ENCODE results near the gene ARCN1. TPM values are rescaled to one million over a fixed set of nuclear protein-coding genes. Genes with fewer than 3 reads are reported as not detected.
A peak's percentile ranks its signal among the peaks of the same experiment; 100 is the strongest.

The ARCN1 gene
- total and polyA plus RNA-seq, 4 donors: 67.6 to 170 (median 98.3) TPM

- Histone ChIP-seq H3K27me3 (ENCODE audit: control insufficient read depth in 1 of 2, insufficient read depth in 2 of 2, low read length in 1 of 2) (no peaks in the 10 kb centered on the region), H3K4me1 (ENCODE audit: control insufficient read depth in 1 of 2, insufficient read depth in 2 of 2, low read length in 2 of 2) (no peaks in the 10 kb centered on the region), H3K27ac (ENCODE audit: low read depth in 1 of 2, low read length in 2 of 2) (peak overlapping the region in 1 of 2 donors; percentile 7), H3K9me3 (ENCODE audit: control insufficient read depth, low read length) (no peaks in the 10 kb centered on the region), H3K4me3 (ENCODE audit: low read length in 2 of 2) (no peak overlapping the region), H3K36me3 (ENCODE audit: control insufficient read depth in 1 of 2, insufficient read depth in 2 of 2, low read length in 1 of 2) (peaks cover 6 to 12% of the 10 kb centered on the region in 2 donors)
- WGBS, 2 donors: 63 to 65% methylated on average over 11 of the region's 11 CpGs
- ATAC-seq (ENCODE audit: low FRiP score) (no peak), DNase-seq (no peak)
- intact Hi-C loops (cut with DNase I): no loop called here
Measured at GRCh38 chr11:118643142-118643994, 71.2 kb downstream of the ARCN1 start.

DNA sequence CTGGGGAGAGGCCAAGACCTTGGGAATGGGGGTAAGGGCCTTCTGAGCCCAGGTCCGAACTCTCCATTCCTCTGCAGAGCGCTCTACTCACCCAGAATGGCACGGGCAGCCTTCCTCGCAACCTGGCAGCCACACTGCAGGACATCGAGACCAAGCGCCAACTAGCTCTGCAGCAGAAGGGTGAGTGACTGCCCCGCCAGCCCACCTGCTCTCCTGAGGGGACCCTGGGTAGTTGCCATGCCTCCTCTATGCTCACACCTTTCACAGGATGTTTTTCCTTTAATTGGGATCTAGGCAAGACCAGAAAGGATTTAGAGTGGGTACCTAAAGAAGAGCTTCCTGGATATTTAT is 71.8 kb downstream of the ARCN1 start:
- H3K27ac ChIP-seq (ENCODE audit: low read depth in 1 of 2, low read length in 2 of 2): peak overlapping the region in 1 of 2 donors; percentile 7
- DNase-seq (no peak), ATAC-seq (ENCODE audit: low FRiP score) (no peak)
- no peaks in the 10 kb centered on the region for H3K27me3 ChIP-seq (ENCODE audit: control insufficient read depth in 1 of 2, insufficient read depth in 2 of 2, low read length in 1 of 2)
- H3K36me3 ChIP-seq (ENCODE audit: control insufficient read depth in 1 of 2, insufficient read depth in 2 of 2, low read length in 1 of 2): peaks cover 6 to 15% of the 10 kb centered on the region in 2 donors
- 74 to 81% methylated on average over 7 of the region's 7 CpGs for WGBS, 2 donors
- no peaks in the 10 kb centered on the region for H3K9me3 ChIP-seq (ENCODE audit: control insufficient read depth, low read length)
- H3K4me1 ChIP-seq (ENCODE audit: control insufficient read depth in 1 of 2, insufficient read depth in 2 of 2, low read length in 2 of 2): no peaks in the 10 kb centered on the region
- H3K4me3 ChIP-seq (ENCODE audit: low read length in 2 of 2): no peak overlapping the region
- intact Hi-C loops (cut with DNase I): no loop called here

DNA sequence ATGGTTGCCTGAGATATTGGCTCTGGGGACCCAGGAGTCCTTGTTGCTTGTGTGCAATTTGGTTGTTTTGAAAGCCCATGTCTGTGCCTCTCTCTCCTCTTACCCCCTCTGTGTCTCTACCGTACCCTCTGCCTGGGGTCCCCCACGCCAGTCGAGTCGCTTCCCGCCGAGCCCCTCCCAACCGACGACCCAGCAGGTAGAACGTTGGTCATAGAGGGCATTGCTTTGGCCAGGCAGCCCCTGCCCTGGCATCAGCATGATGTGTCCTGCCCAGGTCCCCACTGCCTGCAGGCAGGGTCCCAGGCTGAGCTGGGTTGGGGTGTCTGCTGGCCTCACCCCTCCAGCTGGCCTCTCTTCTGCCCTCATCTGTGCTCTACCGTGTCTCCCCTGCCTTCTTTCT is 72.3 kb downstream of the ARCN1 start:
- Histone ChIP-seq H3K27me3 (ENCODE audit: control insufficient read depth in 1 of 2, insufficient read depth in 2 of 2, low read length in 1 of 2) (no peaks in the 10 kb centered on the region), H3K4me3 (ENCODE audit: low read length in 2 of 2) (no peak overlapping the region), H3K9me3 (ENCODE audit: control insufficient read depth, low read length) (no peaks in the 10 kb centered on the region), H3K36me3 (ENCODE audit: control insufficient read depth in 1 of 2, insufficient read depth in 2 of 2, low read length in 1 of 2) (peaks cover 6 to 15% of the 10 kb centered on the region in 2 donors), H3K4me1 (ENCODE audit: control insufficient read depth in 1 of 2, insufficient read depth in 2 of 2, low read length in 2 of 2) (no peaks in the 10 kb centered on the region), H3K27ac (ENCODE audit: low read depth in 1 of 2, low read length in 2 of 2) (no peak overlapping the region)
- ATAC-seq (ENCODE audit: low FRiP score): no peak
- no peak for DNase-seq
- intact Hi-C loops (cut with DNase I): no loop called here
- WGBS, 2 donors: 84 to 87% methylated on average over 10 of the region's 10 CpGs

GRCh38 chr11:118645066-118645715 is 73.0 kb downstream of the ARCN1 start:
- DNase-seq (peak in 1 of 2 donors; percentile 29), ATAC-seq (ENCODE audit: low FRiP score) (no peak)
- Histone ChIP-seq H3K27me3 (ENCODE audit: control insufficient read depth in 1 of 2, insufficient read depth in 2 of 2, low read length in 1 of 2) (no peaks in the 10 kb centered on the region), H3K36me3 (ENCODE audit: control insufficient read depth in 1 of 2, insufficient read depth in 2 of 2, low read length in 1 of 2) (peaks cover 6 to 18% of the 10 kb centered on the region in 2 donors), H3K4me1 (ENCODE audit: control insufficient read depth in 1 of 2, insufficient read depth in 2 of 2, low read length in 2 of 2) (no peaks in the 10 kb centered on the region), H3K27ac (ENCODE audit: low read depth in 1 of 2, low read length in 2 of 2) (no peak overlapping the region), H3K9me3 (ENCODE audit: control insufficient read depth, low read length) (no peaks in the 10 kb centered on the region), H3K4me3 (ENCODE audit: low read length in 2 of 2) (no peak overlapping the region)
- intact Hi-C loops (cut with DNase I): no loop called here
- WGBS, 2 donors: 90 to 92% methylated on average over 23 to 24 of the region's 24 CpGs

DNA sequence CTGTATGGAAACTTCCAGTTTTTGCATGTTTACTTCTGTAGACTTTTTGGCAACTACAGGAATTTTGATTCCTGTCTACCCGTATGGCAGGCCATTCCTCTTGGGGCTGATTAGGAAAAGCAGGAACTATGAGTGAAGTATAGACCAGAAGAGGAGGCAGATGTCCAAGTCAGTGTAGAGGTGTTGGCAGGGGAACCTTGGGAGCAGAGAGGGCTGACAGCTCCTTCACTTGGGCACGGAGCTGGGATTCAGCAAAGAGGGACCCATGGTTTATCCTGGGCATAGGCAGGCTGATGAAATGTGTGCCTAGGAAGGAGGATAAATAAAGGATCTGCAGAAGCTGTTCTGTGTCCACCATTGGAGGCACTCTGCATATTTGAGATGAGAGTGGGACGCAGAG is 74.2 kb downstream of the ARCN1 start:
- no peak for DNase-seq
- Histone ChIP-seq H3K27ac (ENCODE audit: low read depth in 1 of 2, low read length in 2 of 2) (no peak overlapping the region), H3K4me1 (ENCODE audit: control insufficient read depth in 1 of 2, insufficient read depth in 2 of 2, low read length in 2 of 2) (no peaks in the 10 kb centered on the region), H3K4me3 (ENCODE audit: low read length in 2 of 2) (no peak overlapping the region), H3K27me3 (ENCODE audit: control insufficient read depth in 1 of 2, insufficient read depth in 2 of 2, low read length in 1 of 2) (no peaks in the 10 kb centered on the region), H3K36me3 (ENCODE audit: control insufficient read depth in 1 of 2, insufficient read depth in 2 of 2, low read length in 1 of 2) (peaks cover 11 to 25% of the 10 kb centered on the region in 2 donors), H3K9me3 (ENCODE audit: control insufficient read depth, low read length) (no peaks in the 10 kb centered on the region)
- 42 to 47% methylated on average over 3 of the region's 3 CpGs for WGBS, 2 donors
- intact Hi-C loops (cut with DNase I): no loop called here
- no peak for ATAC-seq (ENCODE audit: low FRiP score)

DNA sequence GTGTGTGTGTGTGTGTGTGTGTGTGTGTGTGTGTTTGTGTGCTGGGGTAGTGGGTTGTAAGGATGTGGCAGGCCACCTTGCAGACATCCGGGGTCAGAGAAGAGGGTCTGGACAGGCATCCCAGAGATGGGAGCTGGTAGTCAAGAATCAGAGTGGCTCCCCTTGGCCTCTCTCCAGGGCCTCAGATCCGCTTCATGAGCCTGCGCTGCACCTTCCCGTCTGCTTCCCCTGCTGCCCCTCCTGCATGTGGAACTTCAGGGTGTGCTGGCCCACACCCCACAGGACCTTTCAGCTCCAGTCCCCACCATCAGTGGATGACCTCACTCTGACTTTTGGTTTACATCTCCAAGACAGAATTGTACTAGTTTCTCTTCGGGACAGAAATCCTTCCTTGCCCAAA is 76.1 kb downstream of the ARCN1 start:
- 62 to 67% methylated on average over 5 of the region's 5 CpGs for WGBS, 2 donors

GRCh38 chr11:118649941-118650340 is 77.7 kb downstream of the ARCN1 start:
- Histone ChIP-seq H3K4me1 (ENCODE audit: control insufficient read depth in 1 of 2, insufficient read depth in 2 of 2, low read length in 2 of 2) (no peaks in the 10 kb centered on the region), H3K4me3 (ENCODE audit: low read length in 2 of 2) (no peak overlapping the region), H3K27me3 (ENCODE audit: control insufficient read depth in 1 of 2, insufficient read depth in 2 of 2, low read length in 1 of 2) (no peaks in the 10 kb centered on the region), H3K9me3 (ENCODE audit: control insufficient read depth, low read length) (no peaks in the 10 kb centered on the region), H3K36me3 (ENCODE audit: control insufficient read depth in 1 of 2, insufficient read depth in 2 of 2, low read length in 1 of 2) (peaks cover 11 to 30% of the 10 kb centered on the region in 2 donors), H3K27ac (ENCODE audit: low read depth in 1 of 2, low read length in 2 of 2) (no peak overlapping the region)
- intact Hi-C loops (cut with DNase I): no loop called here
- 88 to 89% methylated on average over 10 of the region's 10 CpGs for WGBS, 2 donors
- DNase-seq (peak in 1 of 2 donors; percentile 51), ATAC-seq (ENCODE audit: low FRiP score) (no peak)

More for the DNA sequence above, 76.1 kb downstream of the ARCN1 start:
- DNase-seq: peak; percentile 21 to 55
- Histone ChIP-seq H3K27ac (ENCODE audit: low read depth in 1 of 2, low read length in 2 of 2) (no peak overlapping the region), H3K9me3 (ENCODE audit: control insufficient read depth, low read length) (no peaks in the 10 kb centered on the region), H3K4me3 (ENCODE audit: low read length in 2 of 2) (no peak overlapping the region), H3K27me3 (ENCODE audit: control insufficient read depth in 1 of 2, insufficient read depth in 2 of 2, low read length in 1 of 2) (no peaks in the 10 kb centered on the region), H3K4me1 (ENCODE audit: control insufficient read depth in 1 of 2, insufficient read depth in 2 of 2, low read length in 2 of 2) (no peaks in the 10 kb centered on the region), H3K36me3 (ENCODE audit: control insufficient read depth in 1 of 2, insufficient read depth in 2 of 2, low read length in 1 of 2) (peaks cover 11 to 27% of the 10 kb centered on the region in 2 donors)
- no peak for ATAC-seq (ENCODE audit: low FRiP score)
- intact Hi-C loops (cut with DNase I): no loop called here

- ATAC-seq (ENCODE audit: low FRiP score) (no peak), DNase-seq (no peak)
- 89% methylated on average over 8 of the region's 8 CpGs for WGBS, 2 donors
- peaks cover 10 to 25% of the 10 kb centered on the region in 2 donors for H3K36me3 ChIP-seq (ENCODE audit: control insufficient read depth in 1 of 2, insufficient read depth in 2 of 2, low read length in 1 of 2)
- H3K27ac ChIP-seq (ENCODE audit: low read depth in 1 of 2, low read length in 2 of 2): no peak overlapping the region
- intact Hi-C loops (cut with DNase I): no loop called here
- no peaks in the 10 kb centered on the region for H3K4me1 ChIP-seq (ENCODE audit: control insufficient read depth in 1 of 2, insufficient read depth in 2 of 2, low read length in 2 of 2)
- H3K4me3 ChIP-seq (ENCODE audit: low read length in 2 of 2): no peak overlapping the region
- no peaks in the 10 kb centered on the region for H3K9me3 ChIP-seq (ENCODE audit: control insufficient read depth, low read length)
- H3K27me3 ChIP-seq (ENCODE audit: control insufficient read depth in 1 of 2, insufficient read depth in 2 of 2, low read length in 1 of 2): no peaks in the 10 kb centered on the region
Measured at GRCh38 chr11:118650366-118650765, 78.2 kb downstream of the ARCN1 start.

DNA sequence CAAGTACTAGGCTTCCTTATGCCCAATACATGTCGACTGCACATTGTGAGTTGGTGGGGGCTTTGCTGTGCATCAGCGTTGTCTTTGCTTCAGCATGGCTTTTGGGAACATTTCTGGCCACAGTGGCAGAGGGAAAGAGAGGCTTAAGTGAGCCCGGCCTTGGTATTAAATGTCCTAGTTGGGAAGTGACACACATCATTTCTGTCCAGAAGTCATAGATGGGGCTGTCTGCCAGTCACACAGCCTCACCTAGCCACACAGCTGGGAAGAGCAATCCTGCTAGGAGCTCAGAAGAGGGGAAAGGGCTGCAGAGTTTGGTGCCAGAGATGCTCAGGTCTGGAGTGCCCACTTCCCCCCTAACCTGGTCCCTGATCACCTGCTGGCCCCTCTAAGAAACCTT is 79.6 kb downstream of the ARCN1 start:
- H3K27me3 ChIP-seq (ENCODE audit: control insufficient read depth in 1 of 2, insufficient read depth in 2 of 2, low read length in 1 of 2): no peaks in the 10 kb centered on the region
- intact Hi-C loops (cut with DNase I): no loop called here
- no peak overlapping the region for H3K27ac ChIP-seq (ENCODE audit: low read depth in 1 of 2, low read length in 2 of 2)
- peaks cover 5 to 23% of the 10 kb centered on the region in 2 donors for H3K36me3 ChIP-seq (ENCODE audit: control insufficient read depth in 1 of 2, insufficient read depth in 2 of 2, low read length in 1 of 2)
- no peaks in the 10 kb centered on the region for H3K4me1 ChIP-seq (ENCODE audit: control insufficient read depth in 1 of 2, insufficient read depth in 2 of 2, low read length in 2 of 2)
- no peaks in the 10 kb centered on the region for H3K9me3 ChIP-seq (ENCODE audit: control insufficient read depth, low read length)
- no peak overlapping the region for H3K4me3 ChIP-seq (ENCODE audit: low read length in 2 of 2)
- WGBS, 2 donors: 78 to 86% methylated on average over 3 of the region's 3 CpGs
- ATAC-seq (ENCODE audit: low FRiP score) (no peak), DNase-seq (peak in 1 of 2 donors; percentile 38)
